HG03571 (cell line): ENCODE results near the gene ZNF433.
"Not testable (repeated sequence)": the region's sequence is repeated elsewhere in the genome, so short reads cannot be mapped to it uniquely, and the experiment has no call there.

Source experiments
- ATAC-seq: cut with Tn5 transposase; IDR thresholded peaks from one replicate; pipeline ENCODE4 v1.9.1; 2021; ENCODE audit not compliant: unreplicated experiment

The ZNF433 gene

DNA sequence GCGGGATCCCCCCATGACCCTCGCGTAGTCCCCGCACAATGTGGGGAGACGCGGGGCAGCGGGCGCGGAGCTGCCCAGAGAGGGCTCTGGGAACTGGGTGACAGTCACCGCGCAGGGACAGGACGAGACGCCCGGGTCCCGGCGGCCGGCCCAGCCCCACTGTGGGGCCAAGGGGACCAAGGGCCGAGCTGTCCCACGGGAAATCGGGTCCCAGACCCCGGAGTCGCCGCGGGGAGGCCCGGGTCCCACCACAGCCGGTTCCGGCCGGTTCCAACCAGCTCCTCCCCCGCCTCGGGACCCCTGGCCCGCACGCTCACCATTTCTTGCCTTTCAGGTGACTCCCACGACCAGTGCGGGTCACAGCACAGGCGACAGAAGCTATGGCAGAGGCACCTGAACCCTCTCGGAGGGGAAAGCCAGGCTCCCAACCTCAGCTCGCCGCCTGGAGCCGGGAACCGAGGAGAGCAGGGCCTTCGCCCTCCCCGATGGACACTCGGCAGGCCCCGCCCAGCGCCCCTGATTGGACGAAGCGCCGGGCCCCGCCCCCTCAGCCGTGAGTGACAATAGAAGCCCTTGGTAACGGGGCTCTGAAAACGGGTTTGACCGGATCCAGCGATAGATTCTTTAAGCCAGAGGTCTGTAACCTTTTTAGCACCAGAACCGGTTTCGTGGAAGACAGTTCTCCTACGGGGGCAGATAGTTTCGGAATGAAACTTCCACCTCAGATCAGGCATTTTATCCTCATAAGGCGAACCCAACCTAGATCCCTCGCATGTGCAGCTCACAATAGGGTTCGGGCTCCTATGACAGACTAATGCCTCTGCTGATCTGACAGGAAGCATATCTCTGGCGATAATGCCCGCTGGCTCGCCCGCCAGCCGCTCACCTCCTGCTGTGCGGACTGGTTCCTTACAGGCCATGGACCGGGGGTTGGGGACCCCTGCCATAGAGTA, at the start of gene ZNF433:
Gene ZNF433, minus strand, starts transcription at position 460 of the 953 bp plus-strand sequence. Its CDS starts 140 bp downstream, at position 320.
- ATAC-seq: no peak

DNA sequence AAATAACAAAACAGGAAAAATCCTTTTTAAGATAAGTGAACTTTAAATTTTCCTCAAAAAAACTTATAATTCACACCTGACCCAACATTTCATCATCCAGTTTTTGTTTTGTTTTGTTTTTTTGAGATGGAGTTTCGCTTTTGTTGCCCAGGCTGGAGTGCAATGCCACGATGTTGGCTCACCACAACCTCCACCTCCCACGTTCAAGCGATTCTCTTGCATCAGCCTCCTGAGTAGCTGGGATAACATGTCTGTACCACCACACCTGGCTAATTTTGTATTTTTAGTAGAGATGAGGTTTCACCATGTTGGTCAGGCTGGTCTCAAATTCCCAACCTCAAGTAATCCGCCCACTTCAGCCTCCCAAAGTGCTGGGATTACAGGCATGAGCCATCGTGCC, 47.9 kb upstream of the ZNF433 start:
- ATAC-seq: not testable (repeated sequence)

DNA sequence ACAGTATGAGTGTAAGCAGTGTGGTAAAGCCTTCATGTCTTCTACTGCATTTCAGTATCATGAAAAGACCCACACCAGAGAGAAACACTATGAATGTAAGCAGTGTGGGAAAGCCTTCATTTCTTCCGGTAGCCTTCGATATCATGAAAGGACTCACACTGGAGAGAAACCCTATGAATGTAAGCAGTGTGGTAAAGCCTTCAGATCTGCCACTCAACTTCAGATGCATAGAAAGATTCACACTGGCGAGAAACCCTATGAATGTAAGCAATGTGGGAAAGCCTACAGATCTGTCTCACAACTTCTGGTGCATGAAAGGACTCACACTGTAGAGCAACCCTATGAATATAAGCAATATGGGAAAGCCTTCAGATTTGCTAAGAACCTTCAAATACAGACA, 41.9 kb upstream of the ZNF433 start:
- ATAC-seq: no peak

DNA sequence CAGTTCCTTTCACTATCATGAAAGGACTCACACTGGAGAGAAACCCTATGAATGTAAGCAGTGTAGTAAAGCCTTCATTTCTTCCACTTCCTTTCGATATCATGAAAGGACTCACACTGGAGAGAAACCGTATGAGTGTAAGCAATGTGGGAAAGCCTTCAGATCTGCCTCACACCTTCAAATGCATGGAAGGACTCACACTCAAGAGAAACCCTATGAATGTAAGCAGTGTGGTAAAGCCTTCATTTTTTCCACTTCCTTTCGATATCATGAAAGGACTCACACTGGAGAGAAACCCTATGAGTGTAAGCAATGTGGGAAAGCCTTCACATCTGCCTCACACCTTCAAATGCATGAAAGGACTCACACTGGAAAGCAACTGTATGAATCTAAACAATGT, 40.9 kb upstream of the ZNF433 start:
- not testable (repeated sequence) for ATAC-seq

DNA sequence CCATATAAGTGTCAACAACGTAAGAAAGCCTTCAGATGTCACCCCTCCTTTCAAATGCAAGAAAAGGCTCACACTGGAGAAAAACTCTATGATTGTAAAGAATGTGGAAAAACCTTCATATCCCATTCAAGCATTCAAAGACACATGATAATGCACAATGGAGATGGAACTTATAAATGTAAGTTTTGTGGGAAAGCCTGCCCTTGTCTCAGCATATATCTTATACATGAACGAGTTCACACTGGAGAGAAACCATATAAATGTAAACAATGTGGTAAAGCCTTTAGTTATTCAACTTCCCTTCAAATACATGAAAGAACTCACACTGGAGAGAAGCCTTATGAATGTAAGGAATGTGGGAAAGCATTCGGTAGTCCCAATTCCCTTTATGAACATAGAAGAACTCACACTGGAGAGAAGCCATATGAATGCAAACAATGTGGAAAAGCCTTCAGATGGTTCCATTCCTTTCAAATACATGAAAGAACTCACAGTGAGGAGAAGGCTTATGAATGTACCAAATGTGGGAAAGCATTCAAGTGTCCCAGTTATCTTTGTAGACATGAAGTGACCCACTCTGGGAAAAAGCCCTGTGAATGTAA, 40.2 kb upstream of the ZNF433 start:
- ATAC-seq: no peak

DNA sequence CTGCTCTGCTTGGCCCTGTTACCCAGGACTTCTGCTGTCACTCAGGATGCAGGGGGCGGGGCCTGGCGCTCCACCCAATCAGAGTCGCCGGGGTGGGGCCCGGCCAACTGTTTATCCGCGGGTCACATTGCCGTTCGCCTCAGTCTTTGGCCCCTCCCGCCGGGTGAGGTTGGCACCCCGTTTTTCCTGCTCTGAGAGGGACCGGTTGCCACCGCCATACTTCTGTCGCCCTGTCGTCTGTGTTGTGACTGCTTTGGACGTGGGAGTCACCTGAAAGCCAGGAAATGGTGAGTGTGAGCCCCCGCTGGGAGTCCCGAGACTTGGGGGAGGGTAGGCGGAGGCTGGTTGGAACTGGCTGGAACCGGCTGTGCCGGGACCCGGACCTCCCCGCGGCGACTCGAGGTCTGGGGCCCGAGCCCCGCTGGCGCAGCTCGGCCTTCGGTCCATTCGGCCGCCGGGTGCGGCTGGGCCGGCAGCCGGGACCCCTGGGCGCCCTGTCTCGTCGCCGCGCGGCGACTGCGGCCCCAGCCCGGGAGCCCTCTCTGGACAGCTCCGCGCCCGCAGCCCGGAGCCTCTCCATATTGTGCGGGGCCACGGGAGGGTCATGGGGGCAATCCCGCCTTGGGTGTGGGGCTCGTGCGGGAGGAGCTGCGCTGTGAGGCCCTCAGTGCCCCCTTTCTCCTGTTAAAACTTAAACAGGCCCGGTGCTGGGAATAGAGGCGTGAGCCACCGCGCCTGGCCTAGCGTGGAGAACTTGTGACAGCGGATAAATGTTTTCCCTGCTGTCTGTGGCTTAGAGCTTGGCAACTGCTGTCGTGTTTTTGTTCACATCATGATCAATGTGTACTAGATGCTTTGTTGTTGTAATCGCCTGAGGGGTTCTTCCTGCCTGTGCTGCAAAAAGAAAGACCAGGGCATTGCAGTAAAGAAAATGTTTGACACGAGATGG, 29.4 kb upstream of the ZNF433 start, which contains the start of gene ZNF844:
Gene ZNF844, plus strand, starts transcription at position 142 of the 949 bp plus-strand sequence. Its CDS starts 143 bp downstream, at position 285.
- no peak for ATAC-seq

DNA sequence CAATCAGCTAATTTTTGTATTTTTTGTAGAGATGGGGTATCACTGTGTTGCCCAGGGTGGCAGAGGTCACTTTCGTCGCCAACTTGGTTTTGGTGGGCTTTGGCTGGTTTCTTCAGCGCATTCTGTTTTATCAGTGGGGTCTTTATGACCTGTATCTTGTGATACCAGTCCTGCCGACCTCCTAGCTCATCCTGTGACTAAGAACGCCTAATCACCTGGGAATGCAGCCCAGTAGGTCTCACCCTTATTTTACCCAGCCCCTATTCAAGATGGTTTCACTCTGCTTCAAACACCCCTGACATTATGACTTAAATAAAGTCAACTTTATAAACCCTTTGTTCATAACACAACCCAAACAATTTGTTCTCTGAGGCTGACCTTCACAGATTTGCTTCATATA, 20.3 kb upstream of the ZNF433 start:
- no peak for ATAC-seq

DNA sequence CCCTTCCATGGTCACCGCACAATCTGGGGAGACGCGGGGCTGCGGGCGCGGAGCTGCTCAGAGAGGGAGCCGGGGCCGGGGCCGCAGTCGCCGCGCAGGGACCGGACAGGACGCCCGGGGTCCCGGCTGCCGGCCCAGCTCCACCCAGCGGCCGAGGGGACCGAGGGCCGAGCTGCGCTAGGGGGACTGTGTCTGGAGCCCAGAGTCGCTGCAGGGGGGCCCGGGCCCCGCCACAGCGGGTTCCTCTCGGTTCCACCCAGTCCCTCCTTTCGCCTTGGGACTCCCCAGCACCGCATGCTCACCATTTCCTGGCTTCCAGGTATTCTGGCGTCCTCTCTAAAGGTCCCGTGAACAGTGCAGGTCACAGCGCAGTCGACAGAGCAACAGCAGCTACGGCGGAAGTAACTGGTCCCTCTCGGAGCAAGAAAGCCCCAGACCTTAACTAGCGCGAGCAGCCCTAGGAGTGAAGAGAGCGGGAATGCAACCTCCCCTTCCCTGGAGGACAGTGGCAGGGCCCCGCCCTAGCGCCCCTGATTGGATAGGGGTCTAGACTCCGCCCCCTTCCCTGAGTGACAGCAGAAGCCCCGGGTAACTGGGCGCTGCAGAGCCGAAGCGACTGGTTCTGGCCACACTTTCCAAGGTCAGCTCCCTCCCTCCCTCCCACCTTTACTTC, 17.2 kb upstream of the ZNF433 start, which contains the start of gene ZNF878:
Gene ZNF878, minus strand, starts transcription at position 465 of the 673 bp plus-strand sequence. Its CDS starts 160 bp downstream, at position 305.
- ATAC-seq: peak; percentile 61

DNA sequence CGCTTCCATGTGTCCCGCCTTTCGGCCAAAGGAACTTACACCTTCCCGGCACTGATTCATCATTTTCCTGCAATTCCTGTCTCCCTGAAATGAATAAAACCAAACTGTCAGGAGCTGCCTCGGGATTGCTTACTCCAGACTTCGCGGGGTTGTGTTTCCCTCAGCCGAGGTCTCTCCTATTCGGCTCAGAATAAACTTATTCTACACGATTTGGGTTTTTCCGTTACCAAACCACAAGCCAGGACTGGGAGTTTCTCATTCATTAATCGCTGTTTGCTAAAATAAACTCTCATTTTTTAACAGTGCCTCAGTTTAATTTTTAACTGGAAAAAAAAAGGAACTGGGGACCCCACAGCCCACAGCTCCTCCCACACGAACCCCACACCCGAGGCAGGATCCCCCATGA, 16.6 kb upstream of the ZNF433 start:
- no peak for ATAC-seq

DNA sequence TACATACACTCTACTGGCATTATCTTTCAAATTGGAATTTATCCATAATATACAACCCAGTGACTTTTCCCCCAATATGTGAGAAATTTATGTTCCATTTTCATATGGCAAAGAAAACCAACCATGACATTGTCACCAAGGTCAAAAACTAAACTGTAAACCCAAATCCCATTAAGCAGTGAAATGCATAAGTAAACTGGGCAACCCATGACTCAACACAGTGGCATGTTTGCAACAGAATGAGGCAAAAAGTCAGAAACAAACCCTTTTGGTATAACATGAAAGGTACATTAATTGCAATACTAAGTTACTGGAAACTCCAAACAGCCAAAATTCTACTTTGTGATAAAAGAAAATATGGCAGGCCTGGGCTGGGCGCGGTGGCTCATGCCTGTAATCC, 12.4 kb upstream of the ZNF433 start:
- ATAC-seq: no peak

DNA sequence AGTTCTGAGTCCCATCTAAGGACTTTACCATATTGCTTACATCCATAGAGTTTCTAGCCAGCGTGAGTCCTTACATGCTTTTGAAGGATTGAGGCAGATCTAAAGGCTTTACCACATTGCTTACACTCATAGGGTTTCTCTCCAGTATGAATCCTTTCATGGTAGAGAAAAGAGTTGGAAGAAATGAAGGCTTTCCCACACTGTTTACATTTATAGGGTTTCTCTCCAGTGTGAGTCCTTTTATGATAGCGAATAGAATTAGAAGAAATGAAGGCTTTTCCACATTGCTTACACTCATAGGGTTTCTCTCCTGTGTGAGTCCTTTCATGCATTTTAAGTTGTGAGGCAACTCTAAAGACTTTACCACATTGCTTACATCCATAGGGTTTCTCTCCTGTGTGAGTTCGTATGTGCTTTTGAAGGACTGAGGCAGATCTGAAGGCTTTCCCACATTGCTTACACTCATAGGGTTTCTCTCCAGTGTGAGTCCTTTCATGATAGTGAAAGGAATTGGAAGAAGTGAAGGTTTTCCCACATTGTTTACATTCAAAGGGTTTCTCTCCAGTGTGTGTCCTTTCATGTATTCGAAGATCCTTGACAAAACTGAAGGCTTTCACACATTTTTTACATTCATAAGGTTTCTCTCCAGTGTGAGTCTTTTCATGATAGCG, 8.4 kb upstream of the ZNF433 start:
- ATAC-seq: no peak

DNA sequence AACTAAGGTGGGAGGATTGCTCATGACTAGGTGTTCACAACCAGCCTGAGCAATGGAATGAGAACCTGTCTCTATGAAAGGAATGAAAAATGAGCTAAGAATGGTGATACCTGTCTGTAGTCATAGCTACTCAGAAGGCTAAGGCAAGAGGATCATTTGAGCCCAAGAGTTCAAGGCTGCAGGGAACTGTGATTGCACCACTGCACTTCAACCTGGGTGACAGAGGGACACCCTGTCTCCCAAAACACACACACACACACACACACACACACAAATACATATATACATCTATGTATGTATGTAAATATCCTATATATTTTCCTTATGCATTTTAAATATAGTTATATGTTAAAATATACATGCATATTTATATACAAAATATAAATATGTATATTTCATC, 7.4 kb upstream of the ZNF433 start:
- no peak for ATAC-seq

DNA sequence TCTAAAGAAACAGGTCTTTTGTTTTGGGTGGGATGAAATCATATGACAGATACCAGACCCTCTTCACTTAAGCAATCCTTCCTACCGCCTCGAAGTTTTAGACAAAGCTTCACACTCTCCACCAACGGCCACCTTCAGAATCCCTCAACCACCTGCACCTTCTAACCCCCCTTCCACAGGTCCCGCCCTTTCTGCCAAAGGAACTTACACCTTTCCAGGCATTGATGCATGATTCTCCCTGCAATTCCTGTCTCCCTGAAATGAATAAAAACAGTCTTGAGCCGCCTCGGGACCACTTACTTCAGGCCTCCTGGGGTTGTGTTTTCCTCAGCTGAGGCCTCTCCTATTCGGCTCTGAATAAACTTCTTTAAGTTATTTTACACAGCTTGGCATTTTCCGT, 859 bp downstream of the ZNF433 start:
- ATAC-seq: no peak

DNA sequence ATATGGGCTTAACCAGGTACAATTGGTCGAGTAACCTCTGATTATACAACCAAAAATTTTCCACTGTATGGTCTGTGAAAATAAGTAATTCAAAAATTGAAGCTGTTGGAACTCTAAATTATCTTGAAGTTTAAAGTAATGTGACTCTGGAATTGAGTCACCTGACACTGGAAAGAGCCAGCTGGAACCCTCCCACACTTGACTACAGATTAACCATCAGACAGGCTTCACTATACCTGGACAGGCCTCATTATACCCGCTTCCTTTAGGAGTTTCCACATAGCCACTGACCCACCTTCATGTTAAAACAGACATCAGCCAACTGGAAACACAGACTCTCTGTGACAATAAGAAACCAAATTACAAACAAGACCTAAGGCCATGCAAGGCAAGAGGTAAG, 1.3 kb downstream of the ZNF433 start:
- no peak for ATAC-seq

DNA sequence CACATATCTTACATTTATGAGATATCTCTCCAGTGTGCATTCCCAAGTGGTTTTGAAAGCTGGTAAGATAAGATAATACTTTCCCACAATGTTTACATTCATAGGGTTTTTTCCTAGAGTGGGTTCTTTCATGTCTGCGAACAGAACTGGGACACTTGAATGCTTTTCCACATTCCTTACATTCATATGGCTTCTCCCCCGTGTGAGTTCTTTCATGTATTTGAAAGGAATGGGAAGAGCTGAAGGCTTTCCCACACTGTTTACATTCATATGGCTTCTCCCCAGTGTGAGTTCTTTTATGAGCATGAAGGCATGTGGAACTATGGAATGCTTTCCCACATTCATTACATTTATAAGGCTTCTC, 19.7 kb downstream of the ZNF433 start:
- no peak for ATAC-seq

DNA sequence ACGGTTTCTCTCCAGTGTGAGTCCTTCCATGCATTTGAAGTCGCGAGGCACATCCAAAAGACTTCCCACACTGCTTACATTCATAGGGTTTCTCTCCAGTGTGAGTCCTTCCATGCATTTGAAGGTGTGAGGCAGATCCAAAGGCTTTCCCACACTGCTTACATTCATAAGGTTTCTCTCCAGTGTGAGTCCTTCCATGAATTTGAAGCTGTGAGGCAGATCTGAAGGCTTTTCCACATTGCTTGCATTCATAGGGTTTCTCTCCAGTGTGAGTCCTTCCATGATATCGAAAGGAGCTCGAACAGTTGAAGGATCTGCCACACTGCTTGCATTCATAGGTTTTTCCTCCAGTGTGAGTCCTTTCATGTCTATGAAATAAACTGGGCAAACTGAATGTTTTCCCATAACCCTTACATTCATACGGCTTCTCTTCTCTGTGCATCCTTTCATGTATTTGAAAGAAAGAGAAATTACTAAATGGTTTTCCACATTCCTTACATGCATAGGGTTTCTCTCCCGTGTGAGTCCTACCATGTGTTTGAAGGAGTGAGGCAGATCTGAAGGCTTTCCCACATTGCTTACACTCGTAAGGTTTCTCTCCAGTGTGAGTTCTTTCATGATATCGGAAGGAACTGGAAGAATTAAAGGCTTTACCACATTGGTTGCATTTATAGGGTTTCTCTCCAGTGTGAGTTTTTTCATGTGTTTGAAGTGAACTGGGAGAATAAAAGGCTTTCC, 20.3 kb downstream of the ZNF433 start:
- no peak for ATAC-seq

DNA sequence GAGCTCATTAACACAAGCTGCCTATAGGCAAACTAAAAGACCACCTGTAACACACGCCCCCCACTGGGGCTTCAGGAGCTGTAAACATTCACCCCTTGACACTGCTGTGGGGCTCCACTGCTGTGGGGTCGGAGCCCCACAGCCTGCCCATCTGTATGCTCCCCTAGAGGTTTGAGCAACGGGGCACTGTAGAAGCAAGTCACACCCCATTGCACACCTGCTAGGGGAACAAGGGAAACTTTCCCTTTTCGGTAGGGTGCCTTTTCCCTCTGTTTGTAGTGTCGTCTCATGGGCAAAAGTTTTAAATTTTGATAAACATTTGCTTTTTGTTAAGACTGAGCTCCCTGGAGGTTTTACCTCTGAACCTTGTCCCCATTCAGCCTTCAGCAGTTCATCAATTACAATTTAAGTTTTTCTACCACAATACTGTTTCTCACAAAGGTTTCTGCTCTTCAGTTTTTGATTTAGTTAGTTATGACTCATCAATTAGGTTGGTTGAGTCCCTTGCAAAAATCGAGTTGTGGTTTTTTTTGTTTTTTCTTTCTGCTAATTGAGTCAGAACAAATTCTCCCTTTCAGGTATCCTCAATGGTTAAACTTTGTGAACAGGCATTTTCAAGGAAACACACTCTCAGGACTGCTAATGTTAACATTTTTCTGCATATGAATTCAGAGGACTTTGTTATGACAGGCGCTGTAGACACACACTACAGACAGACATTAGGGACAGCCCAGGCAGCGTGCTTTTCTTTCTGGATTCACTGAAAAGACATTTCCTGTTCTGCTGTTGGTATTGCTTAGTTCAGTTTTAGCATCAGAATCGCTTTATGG, 35.1 kb downstream of the ZNF433 start:
- no peak for ATAC-seq

DNA sequence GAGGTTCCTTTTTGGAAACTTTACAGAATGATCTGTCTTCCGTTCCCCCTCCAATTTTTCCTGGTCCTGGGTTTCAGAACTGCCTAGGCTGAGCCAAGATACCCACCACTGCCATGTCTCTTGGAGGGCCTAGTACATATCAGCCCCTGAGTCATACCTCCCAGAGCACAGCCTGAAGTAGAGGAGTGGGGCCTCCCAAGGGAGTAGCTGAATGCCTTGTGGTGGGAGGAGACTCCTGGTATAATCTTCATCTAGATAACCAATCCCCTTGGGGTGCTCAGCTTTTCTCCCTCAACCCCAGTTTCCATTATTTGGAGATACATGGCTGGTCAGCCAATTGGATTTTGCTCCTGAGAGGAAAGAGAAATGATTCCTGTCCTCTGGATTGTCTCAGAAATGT, 40.3 kb downstream of the ZNF433 start:
- ATAC-seq: no peak
